ENCODE data around the gene AK3.

AK3 gene

DNA sequence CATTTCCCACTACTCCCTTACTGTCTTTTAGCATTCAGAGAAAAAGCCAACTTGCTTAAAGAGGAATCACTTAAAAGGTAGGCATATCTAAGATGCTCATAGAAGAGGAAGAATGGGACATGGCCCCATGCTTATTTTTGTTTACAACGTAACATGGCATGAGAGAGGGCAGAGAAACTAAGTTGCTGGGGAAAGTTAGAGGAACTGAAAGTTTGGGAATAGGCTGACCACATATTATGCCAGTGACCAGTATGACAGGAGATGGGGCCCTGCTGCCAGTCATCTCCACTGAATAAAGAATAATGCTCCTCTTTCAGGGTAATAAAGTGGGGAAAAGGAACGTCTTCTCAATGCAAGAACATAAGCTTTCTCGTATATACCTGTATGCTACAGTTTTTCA is 77.0 kb downstream of the AK3 start:
- Histone ChIP-seq H2AFZ (ENCODE audit: low read depth) (no peak overlapping the region), H4K20me1 (ENCODE audit: insufficient read depth) (no peaks in the 10 kb centered on the region), H3K27me3 (ENCODE audit: insufficient read depth, low read depth) (peaks cover 8% of the 10 kb centered on the region; the same call in 1 of the 2 replicates), H3K4me2 (no peak overlapping the region; the same call in 1 of the 2 replicates), H3K4me3 (IDR thresholded peaks at IDR 0.05; ENCODE audit: insufficient read depth, low read depth, low read length) (no peak overlapping the region), H3K79me2 (ENCODE audit: insufficient read depth, low read depth) (no peaks in the 10 kb centered on the region), H3K4me1 (ENCODE audit: low read depth, poor library complexity, severe bottlenecking) (peaks cover 29% of the 10 kb centered on the region), H3K27ac (no peak overlapping the region), H3K9ac (no peak overlapping the region), H3K36me3 (ENCODE audit: insufficient read depth) (no peaks in the 10 kb centered on the region)
- TF ChIP-seq, protein P1, sequence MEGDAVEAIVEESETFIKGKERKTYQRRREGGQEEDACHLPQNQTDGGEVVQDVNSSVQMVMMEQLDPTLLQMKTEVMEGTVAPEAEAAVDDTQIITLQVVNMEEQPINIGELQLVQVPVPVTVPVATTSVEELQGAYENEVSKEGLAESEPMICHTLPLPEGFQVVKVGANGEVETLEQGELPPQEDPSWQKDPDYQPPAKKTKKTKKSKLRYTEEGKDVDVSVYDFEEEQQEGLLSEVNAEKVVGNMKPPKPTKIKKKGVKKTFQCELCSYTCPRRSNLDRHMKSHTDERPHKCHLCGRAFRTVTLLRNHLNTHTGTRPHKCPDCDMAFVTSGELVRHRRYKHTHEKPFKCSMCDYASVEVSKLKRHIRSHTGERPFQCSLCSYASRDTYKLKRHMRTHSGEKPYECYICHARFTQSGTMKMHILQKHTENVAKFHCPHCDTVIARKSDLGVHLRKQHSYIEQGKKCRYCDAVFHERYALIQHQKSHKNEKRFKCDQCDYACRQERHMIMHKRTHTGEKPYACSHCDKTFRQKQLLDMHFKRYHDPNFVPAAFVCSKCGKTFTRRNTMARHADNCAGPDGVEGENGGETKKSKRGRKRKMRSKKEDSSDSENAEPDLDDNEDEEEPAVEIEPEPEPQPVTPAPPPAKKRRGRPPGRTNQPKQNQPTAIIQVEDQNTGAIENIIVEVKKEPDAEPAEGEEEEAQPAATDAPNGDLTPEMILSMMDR (conservative IDR thresholded peaks at IDR 0.05; ENCODE audit: low read depth, low read length): no peak

DNA sequence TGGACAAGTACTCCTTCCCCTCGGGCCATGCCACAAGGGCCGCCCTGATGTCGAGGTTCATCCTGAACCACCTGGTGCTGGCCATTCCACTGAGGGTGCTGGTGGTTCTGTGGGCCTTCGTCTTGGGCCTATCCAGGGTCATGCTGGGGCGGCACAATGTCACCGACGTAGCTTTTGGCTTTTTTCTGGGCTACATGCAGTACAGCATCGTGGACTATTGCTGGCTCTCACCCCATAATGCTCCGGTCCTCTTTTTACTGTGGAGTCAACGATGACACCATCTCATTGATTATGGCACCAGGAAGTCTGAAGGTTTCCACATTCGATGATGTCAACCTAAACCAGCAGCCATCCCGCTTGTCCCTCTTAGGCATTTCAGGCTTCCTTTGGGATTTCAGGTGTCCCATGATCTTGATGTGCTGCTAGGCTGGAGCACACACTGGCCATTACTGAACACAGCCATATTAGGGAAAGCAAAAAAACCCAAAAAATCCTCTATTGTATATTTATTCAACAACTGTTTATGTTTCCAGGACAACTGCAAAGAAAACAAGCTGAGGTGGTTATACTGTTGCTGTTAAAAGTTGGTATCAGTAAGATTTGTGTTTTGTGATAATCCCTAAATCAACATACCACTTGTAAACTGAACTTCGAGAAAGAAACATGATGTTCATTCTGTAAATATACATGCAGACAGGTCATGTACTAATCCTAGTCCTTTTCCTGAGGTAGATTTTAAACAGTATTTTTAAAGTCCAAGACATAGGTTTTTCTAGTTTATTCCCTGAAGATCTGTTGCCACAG is 77.8 kb downstream of the AK3 start:
- Histone ChIP-seq H3K4me2 (peak overlapping the region; percentile 56), H2AFZ (ENCODE audit: low read depth) (peak overlapping the region; percentile 65; the same call in 1 of the 2 replicates), H3K9ac (no peak overlapping the region; the same call in 1 of the 2 replicates), H3K27ac (no peak overlapping the region), H3K36me3 (ENCODE audit: insufficient read depth) (no peaks in the 10 kb centered on the region), H3K79me2 (ENCODE audit: insufficient read depth, low read depth) (no peaks in the 10 kb centered on the region), H3K4me1 (ENCODE audit: low read depth, poor library complexity, severe bottlenecking) (peaks cover 29% of the 10 kb centered on the region), H3K4me3 (IDR thresholded peaks at IDR 0.05; ENCODE audit: insufficient read depth, low read depth, low read length) (no peak overlapping the region), H4K20me1 (ENCODE audit: insufficient read depth) (no peaks in the 10 kb centered on the region), H3K27me3 (ENCODE audit: insufficient read depth, low read depth) (peaks cover 8% of the 10 kb centered on the region; the same call in 1 of the 2 replicates)
- TF ChIP-seq, protein P1 (conservative IDR thresholded peaks at IDR 0.05; ENCODE audit: low read depth, low read length): no peak

DNA sequence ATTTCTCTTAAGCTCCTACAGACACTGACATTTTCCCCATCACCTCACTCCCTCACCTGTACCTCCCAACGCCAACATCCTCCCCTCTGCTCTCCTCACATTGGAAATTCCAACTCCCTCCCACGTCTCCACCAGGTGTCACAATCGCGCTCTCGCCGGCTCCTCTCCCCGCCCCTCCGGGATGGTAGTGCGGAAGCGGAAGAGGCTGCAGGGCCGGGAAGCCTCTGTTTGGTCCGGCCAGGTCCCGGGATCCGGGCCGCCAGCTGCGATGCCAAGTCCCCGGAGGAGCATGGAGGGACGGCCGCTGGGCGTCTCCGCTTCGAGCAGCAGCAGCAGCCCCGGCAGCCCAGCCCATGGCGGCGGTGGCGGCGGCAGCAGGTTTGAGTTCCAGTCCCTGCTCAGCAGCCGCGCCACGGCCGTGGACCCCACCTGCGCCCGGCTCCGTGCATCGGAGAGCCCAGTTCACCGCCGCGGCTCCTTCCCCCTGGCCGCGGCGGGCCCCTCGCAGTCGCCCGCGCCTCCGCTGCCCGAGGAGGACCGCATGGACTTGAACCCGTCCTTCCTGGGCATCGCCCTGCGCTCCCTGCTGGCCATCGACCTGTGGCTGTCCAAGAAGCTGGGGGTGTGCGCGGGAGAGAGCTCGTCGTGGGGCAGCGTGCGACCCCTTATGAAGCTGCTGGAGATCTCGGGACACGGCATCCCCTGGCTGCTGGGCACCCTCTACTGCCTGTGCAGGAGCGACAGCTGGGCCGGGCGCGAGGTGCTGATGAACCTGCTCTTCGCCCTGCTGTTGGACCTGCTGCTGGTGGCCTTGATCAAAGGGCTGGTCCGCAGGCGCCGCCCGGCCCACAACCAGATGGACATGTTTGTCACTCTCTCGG is 78.7 kb downstream of the AK3 start, which contains the start of gene PLPP6:
TSS of gene PLPP6 (plus strand) at position 187 of the 881 bp plus-strand sequence. CDS start at position 269, 82 bp downstream.
- TF ChIP-seq, protein P1 (conservative IDR thresholded peaks at IDR 0.05; ENCODE audit: low read depth, low read length): peak; percentile 57; the same call in 1 of the 2 replicates
- H3K27me3 ChIP-seq (ENCODE audit: insufficient read depth, low read depth): peaks cover under 1% of the 10 kb centered on the region; the same call in 1 of the 2 replicates
- no peaks in the 10 kb centered on the region for H3K36me3 ChIP-seq (ENCODE audit: insufficient read depth)
- no peaks in the 10 kb centered on the region for H4K20me1 ChIP-seq (ENCODE audit: insufficient read depth)
- H3K4me1 ChIP-seq (ENCODE audit: low read depth, poor library complexity, severe bottlenecking): peaks cover 29% of the 10 kb centered on the region
- H3K79me2 ChIP-seq (ENCODE audit: insufficient read depth, low read depth): no peaks in the 10 kb centered on the region
- H2AFZ ChIP-seq (ENCODE audit: low read depth): peak within 1 kb of the TSS; percentile 65
- H3K27ac ChIP-seq: peak within 1 kb of the TSS; percentile 40; the same call in 1 of the 2 replicates
- H3K4me3 ChIP-seq (IDR thresholded peaks at IDR 0.05; ENCODE audit: insufficient read depth, low read depth, low read length): no peak within 1 kb of the TSS
- peak within 1 kb of the TSS; percentile 56 for H3K4me2 ChIP-seq
- peak within 1 kb of the TSS; percentile 49 for H3K9ac ChIP-seq

DNA sequence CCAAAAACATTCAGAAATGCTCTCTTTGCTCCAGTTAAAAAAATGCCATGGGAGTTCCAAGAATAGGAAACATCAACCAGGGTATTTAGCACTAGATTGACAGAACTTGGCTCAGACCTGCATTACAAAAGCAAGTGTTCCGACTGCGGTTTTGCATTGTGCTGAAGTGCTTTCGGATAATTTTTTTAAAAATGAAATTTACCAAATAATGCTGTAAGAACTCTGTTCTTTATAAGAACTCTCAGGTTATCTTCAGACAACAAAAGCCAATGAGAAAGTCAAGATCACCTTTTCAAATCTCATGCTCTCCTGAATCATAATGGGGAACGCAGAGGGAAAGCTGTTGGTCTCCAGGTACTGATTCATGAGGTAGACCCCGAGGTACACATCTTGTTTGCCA is 79.4 kb downstream of the AK3 start:
- no peaks in the 10 kb centered on the region for H3K36me3 ChIP-seq (ENCODE audit: insufficient read depth)
- no peak overlapping the region for H3K4me3 ChIP-seq (IDR thresholded peaks at IDR 0.05; ENCODE audit: insufficient read depth, low read depth, low read length)
- peak overlapping the region; percentile 40; the same call in 1 of the 2 replicates for H3K27ac ChIP-seq
- H3K4me2 ChIP-seq: peak overlapping the region; percentile 56
- peak overlapping the region; percentile 49; the same call in 1 of the 2 replicates for H3K9ac ChIP-seq
- no peaks in the 10 kb centered on the region for H3K79me2 ChIP-seq (ENCODE audit: insufficient read depth, low read depth)
- H2AFZ ChIP-seq (ENCODE audit: low read depth): peak overlapping the region; percentile 65
- H3K4me1 ChIP-seq (ENCODE audit: low read depth, poor library complexity, severe bottlenecking): peaks cover 29% of the 10 kb centered on the region
- H4K20me1 ChIP-seq (ENCODE audit: insufficient read depth): no peaks in the 10 kb centered on the region
- no peaks in the 10 kb centered on the region; the same call in 1 of the 2 replicates for H3K27me3 ChIP-seq (ENCODE audit: insufficient read depth, low read depth)
- TF ChIP-seq, protein P1 (conservative IDR thresholded peaks at IDR 0.05; ENCODE audit: low read depth, low read length): no peak

Measured in KMS-11 (cell line).